Coronary artery (tissue), 2 donors: ENCODE results near the gene PCGF6.
"Not testable (repeated sequence)": the region's sequence is repeated elsewhere in the genome, so short reads cannot be mapped to it uniquely, and the experiment has no call there.

Source experiments
- DNase-seq: peaks from one replicate; pipeline ENCODE4 v3.0.0-alpha.2; 2017; ENCODE audit warnings: low spot score
- H3K27ac ChIP-seq, 2 donors: fragments of 200-600 bp; sonication (generic); one replicate each; pipeline ENCODE4 v1.5.1; 2016 to 2019
- H3K4me3 ChIP-seq: fragments of 200-600 bp; sonication (generic); 2 replicates; pipeline ENCODE4 v1.5.1; 2016; ENCODE audit warnings: mild to moderate bottlenecking, moderate library complexity
- CTCF ChIP-seq: fragments of 200-600 bp; sonication (generic); IDR thresholded peaks from one replicate; pipeline ENCODE4 v1.5.1; 2019; ENCODE audit warnings: antibody characterized with exemption

Gene PCGF6

GRCh38 chr10:103382769-103383168 is 31.8 kb upstream of the PCGF6 start:
- TF ChIP-seq CTCF: no peak
- Histone ChIP-seq H3K27ac (no peak overlapping the region), H3K4me3 (no peak overlapping the region)
- no peak for DNase-seq

- H3K4me3 ChIP-seq: no peak overlapping the region
- DNase-seq: no peak
- TF ChIP-seq CTCF: no peak
- no peak overlapping the region for H3K27ac ChIP-seq
Observed at GRCh38 chr10:103374263-103374662, 23.3 kb upstream of the PCGF6 start.

- no peak overlapping the region for H3K4me3 ChIP-seq
- no peak for TF ChIP-seq CTCF
- DNase-seq: no peak
- no peak overlapping the region for H3K27ac ChIP-seq
Observed at GRCh38 chr10:103373544-103373943, 22.6 kb upstream of the PCGF6 start.

- Histone ChIP-seq H3K4me3 (peak within 1 kb of the TSS; percentile 99), H3K27ac (peak within 1 kb of the TSS; percentile 74 to 93)
- DNase-seq: peak; percentile 93
- no peak for TF ChIP-seq CTCF
Observed at GRCh38 chr10:103367782-103368518, 17.0 kb upstream of the PCGF6 start, which contains the start of gene TAF5. Gene TAF5, plus strand, starts transcription at chr10:103367976. Its CDS starts 14 bp downstream, at chr10:103367990.

GRCh38 chr10:103367379-103367781 is 16.4 kb upstream of the PCGF6 start:
- peak overlapping the region; percentile 99 for H3K4me3 ChIP-seq
- peak overlapping the region; percentile 74 to 93 for H3K27ac ChIP-seq
- no peak for DNase-seq
- TF ChIP-seq CTCF: no peak

- not testable (repeated sequence) for H3K4me3 ChIP-seq, DNase-seq, H3K27ac ChIP-seq
Observed at GRCh38 chr10:103360791-103361190, 9.9 kb upstream of the PCGF6 start.

GRCh38 chr10:103359493-103359892 is 8.6 kb upstream of the PCGF6 start:
- not testable (repeated sequence) for H3K4me3 ChIP-seq, DNase-seq

GRCh38 chr10:103355906-103356599 is 5.1 kb upstream of the PCGF6 start:
- no peak for TF ChIP-seq CTCF

More at GRCh38 chr10:103359493-103359892, 8.6 kb upstream of the PCGF6 start:
- not testable (repeated sequence) for H3K27ac ChIP-seq

GRCh38 chr10:103354567-103354966 is 3.6 kb upstream of the PCGF6 start:
- H3K4me3 ChIP-seq, DNase-seq, H3K27ac ChIP-seq: not testable (repeated sequence)

More at GRCh38 chr10:103355906-103356599, 5.1 kb upstream of the PCGF6 start:
- Histone ChIP-seq H3K27ac (no peak overlapping the region), H3K4me3 (no peak overlapping the region)
- no peak for DNase-seq
